ENCODE data around the gene APMAP.

APMAP gene

GRCh38 chr20:24969186-24970029 lies 23.1 kb downstream of the APMAP start:
- DNase-seq (ENCODE audit: low read depth in 2 of 3, low spot score in 2 of 3): no peak

- DNase-seq (ENCODE audit: low read depth in 2 of 3, low spot score in 2 of 3): no peak
These were observed 24.2 kb downstream of the APMAP start for GRCh38 chr20:24968278-24968800.

- DNase-seq (ENCODE audit: low read depth in 2 of 3, low spot score in 2 of 3): no peak
These were observed 26.1 kb downstream of the APMAP start for GRCh38 chr20:24966317-24967012.

- DNase-seq (ENCODE audit: low read depth in 2 of 3, low spot score in 2 of 3): no peak
These were observed 27.3 kb downstream of the APMAP start for GRCh38 chr20:24965065-24965919.

- DNase-seq (ENCODE audit: low read depth in 2 of 3, low spot score in 2 of 3): no peak
These were observed 28.1 kb downstream of the APMAP start for GRCh38 chr20:24964506-24964840.

- no peak for DNase-seq (ENCODE audit: low read depth in 2 of 3, low spot score in 2 of 3)
These were observed 28.7 kb downstream of the APMAP start for GRCh38 chr20:24963672-24964505.

- no peak for DNase-seq (ENCODE audit: low read depth in 2 of 3, low spot score in 2 of 3)
These were observed 30.0 kb downstream of the APMAP start for GRCh38 chr20:24962510-24962909.

GRCh38 chr20:24962182-24962492 lies 30.4 kb downstream of the APMAP start:
- no peak for DNase-seq (ENCODE audit: low read depth in 2 of 3, low spot score in 2 of 3)

- no peak for DNase-seq (ENCODE audit: low read depth in 2 of 3, low spot score in 2 of 3)
These were observed 31.0 kb downstream of the APMAP start for GRCh38 chr20:24961384-24962181.

GRCh38 chr20:24960861-24961260 lies 31.7 kb downstream of the APMAP start:
- no peak for DNase-seq (ENCODE audit: low read depth in 2 of 3, low spot score in 2 of 3)

GRCh38 chr20:24960302-24960801 lies 32.2 kb downstream of the APMAP start:
- DNase-seq (ENCODE audit: low read depth in 2 of 3, low spot score in 2 of 3): no peak

GRCh38 chr20:24959591-24960301 lies 32.8 kb downstream of the APMAP start:
- no peak for DNase-seq (ENCODE audit: low read depth in 2 of 3, low spot score in 2 of 3)

GRCh38 chr20:24958506-24959385 lies 33.8 kb downstream of the APMAP start:
- DNase-seq (ENCODE audit: low read depth in 2 of 3, low spot score in 2 of 3): no peak

GRCh38 chr20:24957326-24958016 lies 35.1 kb downstream of the APMAP start:
- no peak for DNase-seq (ENCODE audit: low read depth in 2 of 3, low spot score in 2 of 3)

GRCh38 chr20:24956001-24956841 lies 36.3 kb downstream of the APMAP start:
- no peak for DNase-seq (ENCODE audit: low read depth in 2 of 3, low spot score in 2 of 3)

- DNase-seq (ENCODE audit: low read depth in 2 of 3, low spot score in 2 of 3): no peak
These were observed 37.5 kb downstream of the APMAP start for GRCh38 chr20:24955045-24955444.

GRCh38 chr20:24954566-24954965 lies 38.0 kb downstream of the APMAP start:
- no peak for DNase-seq (ENCODE audit: low read depth in 2 of 3, low spot score in 2 of 3)

Data from activated CD8-positive, alpha-beta memory T cell treated with anti-CD3 and anti-CD28 coated beads for 48 hours (primary cell).